Progenitor cell of endocrine pancreas (in vitro differentiated cells): ENCODE measurements around the gene MYO9A. TPM values are rescaled to one million over a fixed set of nuclear protein-coding genes. Genes with fewer than 3 reads are reported as not detected.

Experiments used
- DNase-seq: peaks from one replicate; pipeline ENCODE4 v3.0.0; 2021; ENCODE audit warnings: low spot score; ENCODE audit not compliant: unreplicated experiment
- H3K27ac Mint-ChIP-seq: 2 replicates; pipeline ENCODE4 v1.8.0; 2021; ENCODE audit warnings: mild to moderate bottlenecking, moderate library complexity, mixed read lengths
- H3K27me3 Mint-ChIP-seq: 2 replicates; pipeline ENCODE4 v1.8.0; 2021; ENCODE audit warnings: mixed read lengths
- H3K36me3 Mint-ChIP-seq: 2 replicates; pipeline ENCODE4 v1.8.0; 2022; ENCODE audit warnings: mixed read lengths; ENCODE audit not compliant: insufficient read depth
- H3K4me1 Mint-ChIP-seq: 2 replicates; pipeline ENCODE4 v1.8.0; 2021; ENCODE audit warnings: low read depth, mixed read lengths
- H3K4me3 Mint-ChIP-seq: 2 replicates; pipeline ENCODE4 v1.8.0; 2021; ENCODE audit warnings: low read depth, mild to moderate bottlenecking, moderate library complexity, mixed read lengths
- H3K9me3 Mint-ChIP-seq: 2 replicates; pipeline ENCODE4 v1.8.0; 2021; ENCODE audit warnings: low read depth, mixed read lengths
- total RNA-seq: library from RNA; stranded (reverse); gene quantifications from 2 replicates; pipeline ENCODE4 v1.2.1, GENCODE V29; 2021
- TF ChIP-seq, protein P1 (sequence below): fragments of 200-600 bp; sonication (generic); IDR thresholded peaks from one replicate; pipeline ENCODE4 v1.5.0; 2021; ENCODE audit warnings: antibody characterized with exemption, mild to moderate bottlenecking; ENCODE audit not compliant: unreplicated experiment

The MYO9A gene
- total RNA-seq, 1 donor from 2014 or later, result 32.0 TPM

DNA sequence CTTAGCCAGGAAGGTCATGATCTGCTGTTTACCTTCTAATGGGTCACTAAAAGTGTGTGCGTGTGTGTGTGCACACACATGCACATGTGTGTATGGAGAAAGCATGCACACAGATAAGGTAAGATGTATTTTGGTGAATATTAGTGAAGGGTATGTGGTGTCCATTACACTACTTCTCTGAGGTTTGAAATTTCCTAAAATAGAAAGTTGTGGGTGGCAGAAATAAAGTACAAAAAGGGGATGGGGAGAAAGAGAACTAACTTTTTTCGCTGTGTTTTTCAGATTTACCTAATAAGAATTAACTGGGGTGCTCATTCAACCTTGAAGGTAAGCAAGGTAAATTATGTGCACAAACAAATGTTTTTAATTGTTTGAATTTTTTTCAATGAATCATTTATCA lies 332.0 kb downstream of the MYO9A start:
- Mint-ChIP-seq H3K36me3 (no peaks in the 10 kb centered on the region), H3K4me3 (no peak overlapping the region), H3K4me1 (peaks cover 3% of the 10 kb centered on the region), H3K9me3 (no peaks in the 10 kb centered on the region), H3K27ac (no peak overlapping the region), H3K27me3 (peaks cover 20% of the 10 kb centered on the region)
- TF ChIP-seq, protein P1, sequence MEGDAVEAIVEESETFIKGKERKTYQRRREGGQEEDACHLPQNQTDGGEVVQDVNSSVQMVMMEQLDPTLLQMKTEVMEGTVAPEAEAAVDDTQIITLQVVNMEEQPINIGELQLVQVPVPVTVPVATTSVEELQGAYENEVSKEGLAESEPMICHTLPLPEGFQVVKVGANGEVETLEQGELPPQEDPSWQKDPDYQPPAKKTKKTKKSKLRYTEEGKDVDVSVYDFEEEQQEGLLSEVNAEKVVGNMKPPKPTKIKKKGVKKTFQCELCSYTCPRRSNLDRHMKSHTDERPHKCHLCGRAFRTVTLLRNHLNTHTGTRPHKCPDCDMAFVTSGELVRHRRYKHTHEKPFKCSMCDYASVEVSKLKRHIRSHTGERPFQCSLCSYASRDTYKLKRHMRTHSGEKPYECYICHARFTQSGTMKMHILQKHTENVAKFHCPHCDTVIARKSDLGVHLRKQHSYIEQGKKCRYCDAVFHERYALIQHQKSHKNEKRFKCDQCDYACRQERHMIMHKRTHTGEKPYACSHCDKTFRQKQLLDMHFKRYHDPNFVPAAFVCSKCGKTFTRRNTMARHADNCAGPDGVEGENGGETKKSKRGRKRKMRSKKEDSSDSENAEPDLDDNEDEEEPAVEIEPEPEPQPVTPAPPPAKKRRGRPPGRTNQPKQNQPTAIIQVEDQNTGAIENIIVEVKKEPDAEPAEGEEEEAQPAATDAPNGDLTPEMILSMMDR, result no peak
- no peak for DNase-seq

DNA sequence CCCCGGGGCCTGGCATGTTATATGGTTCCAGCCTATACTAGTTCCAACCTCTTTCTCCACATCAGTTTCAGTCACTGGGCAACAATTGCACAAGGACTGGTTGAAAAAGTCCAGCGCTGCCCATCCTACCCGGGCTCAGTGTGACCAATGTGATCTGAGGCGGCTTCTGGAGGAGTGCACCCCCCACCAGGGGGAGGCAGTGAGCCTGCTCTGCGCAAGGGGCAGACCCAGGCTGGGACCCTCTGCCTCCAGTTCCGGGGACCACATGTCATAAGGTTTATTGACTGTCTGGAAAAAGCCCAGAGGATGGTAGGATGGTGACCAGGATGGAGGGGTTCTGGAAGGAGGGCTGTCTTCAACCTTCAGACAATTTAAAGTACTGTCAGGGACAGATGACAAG lies 333.2 kb downstream of the MYO9A start:
- Mint-ChIP-seq H3K36me3 (no peaks in the 10 kb centered on the region), H3K27ac (no peak overlapping the region), H3K4me1 (no peaks in the 10 kb centered on the region), H3K4me3 (no peak overlapping the region), H3K27me3 (peaks cover 24% of the 10 kb centered on the region), H3K9me3 (no peaks in the 10 kb centered on the region)
- TF ChIP-seq, protein P1, result peak; percentile 25
- no peak for DNase-seq

DNA sequence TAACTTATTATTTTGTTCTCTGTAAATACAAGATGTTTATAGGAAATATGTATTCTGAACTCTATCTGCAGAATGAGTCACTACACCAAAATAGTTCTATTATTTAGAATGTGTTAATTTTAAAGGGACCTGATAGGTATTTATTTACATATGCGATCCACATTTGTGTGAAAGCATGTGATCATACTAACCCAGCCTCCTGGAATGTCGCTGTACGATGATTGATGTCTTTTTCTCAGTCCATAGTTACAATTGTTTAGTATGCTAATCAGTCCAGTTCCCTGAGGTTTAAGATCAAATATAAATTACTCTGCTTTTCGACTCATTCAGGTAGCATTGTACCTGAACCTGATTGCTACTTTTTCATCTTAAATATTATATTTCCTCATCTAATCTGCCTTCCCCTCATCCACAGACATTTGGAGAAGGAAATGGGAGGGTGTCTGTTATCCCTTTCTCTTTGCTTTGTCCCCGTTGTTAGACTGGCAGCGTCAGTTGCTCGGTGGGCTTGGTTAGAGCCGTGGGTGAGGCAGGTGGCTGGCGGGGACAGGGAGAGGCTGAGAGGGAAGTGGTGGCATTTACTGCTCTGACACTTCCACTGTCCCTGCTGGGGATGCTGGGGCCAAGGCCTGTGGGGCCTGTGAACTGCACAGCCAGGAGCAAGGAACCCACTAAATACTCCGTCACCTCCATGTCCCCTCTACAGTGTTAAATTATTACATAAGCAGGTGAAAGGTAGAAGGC lies 335.4 kb downstream of the MYO9A start:
- Mint-ChIP-seq H3K27me3 (peaks cover 20% of the 10 kb centered on the region), H3K9me3 (no peaks in the 10 kb centered on the region), H3K36me3 (no peaks in the 10 kb centered on the region), H3K4me1 (no peaks in the 10 kb centered on the region), H3K4me3 (no peak overlapping the region), H3K27ac (no peak overlapping the region)
- no peak for DNase-seq
- TF ChIP-seq, protein P1, result no peak

DNA sequence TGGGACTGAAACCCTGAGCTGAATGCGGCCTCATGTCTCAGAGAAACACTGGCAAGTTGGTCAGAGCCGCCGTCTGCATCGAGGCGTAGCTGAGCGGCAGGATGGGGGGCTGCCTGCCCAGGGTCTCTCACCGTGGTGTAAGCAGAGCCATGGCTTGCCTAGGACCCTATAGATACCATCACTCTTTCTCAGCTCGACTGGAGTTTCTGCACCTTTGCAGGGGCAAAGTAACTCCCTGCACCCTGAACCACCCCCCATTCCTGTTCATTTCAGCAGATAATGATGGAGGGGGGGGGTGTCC lies 336.0 kb downstream of the MYO9A start:
- no peak overlapping the region for H3K4me3 Mint-ChIP-seq
- no peak for DNase-seq
- H3K9me3 Mint-ChIP-seq, result no peaks in the 10 kb centered on the region
- H3K27ac Mint-ChIP-seq, result no peak overlapping the region
- TF ChIP-seq, protein P1, result no peak
- H3K4me1 Mint-ChIP-seq, result no peaks in the 10 kb centered on the region
- peaks cover 20% of the 10 kb centered on the region for H3K27me3 Mint-ChIP-seq
- H3K36me3 Mint-ChIP-seq, result no peaks in the 10 kb centered on the region

DNA sequence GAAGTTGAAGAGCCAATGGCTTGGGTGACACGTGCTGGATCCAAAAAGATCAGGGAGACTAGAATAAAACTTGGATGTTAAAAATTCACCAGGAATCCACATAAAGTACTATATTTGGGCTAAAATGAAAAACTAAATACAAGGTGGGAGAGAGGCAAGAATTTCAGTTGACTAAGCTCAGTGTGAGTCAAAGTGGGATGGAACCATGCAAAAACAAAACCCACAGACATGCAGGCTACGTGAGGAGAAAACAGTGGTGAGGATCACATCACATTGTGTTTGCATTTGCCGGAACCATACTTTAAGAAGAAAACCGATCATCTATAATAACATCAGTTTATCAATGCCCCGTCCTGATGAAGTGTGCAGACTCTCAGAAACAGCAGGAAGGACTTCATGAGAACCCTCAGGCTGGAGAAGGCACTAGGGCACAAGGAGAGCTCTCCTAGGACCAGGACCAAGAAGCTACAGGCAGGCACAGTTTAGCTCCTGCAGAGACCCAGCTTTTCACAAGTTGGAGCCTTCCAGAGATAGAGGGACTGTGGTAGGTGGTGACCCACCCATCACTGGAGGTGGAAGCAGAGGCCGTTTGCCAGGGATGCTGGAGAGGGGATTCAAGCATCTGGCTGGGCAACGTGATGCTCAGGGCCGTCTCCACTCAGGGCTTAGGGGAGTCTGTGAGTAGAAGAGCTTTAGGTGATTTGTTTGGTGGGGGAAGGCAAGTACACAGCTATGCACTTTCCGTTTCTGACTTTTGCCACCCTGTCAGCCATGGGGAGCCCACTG lies 336.6 kb downstream of the MYO9A start:
- Mint-ChIP-seq H3K36me3 (no peaks in the 10 kb centered on the region), H3K4me1 (no peaks in the 10 kb centered on the region), H3K27ac (no peak overlapping the region), H3K4me3 (no peak overlapping the region), H3K9me3 (no peaks in the 10 kb centered on the region), H3K27me3 (peaks cover 20% of the 10 kb centered on the region)
- DNase-seq, result no peak
- TF ChIP-seq, protein P1, result no peak
